ENCODE data around the gene CADM3. TPM values are rescaled to one million over a fixed set of nuclear protein-coding genes. Genes with fewer than 3 reads are reported as not detected.

Gene CADM3
- total and polyA plus RNA-seq, 2 experiments from 2014 or later = 2.0 to 4.4 TPM

DNA sequence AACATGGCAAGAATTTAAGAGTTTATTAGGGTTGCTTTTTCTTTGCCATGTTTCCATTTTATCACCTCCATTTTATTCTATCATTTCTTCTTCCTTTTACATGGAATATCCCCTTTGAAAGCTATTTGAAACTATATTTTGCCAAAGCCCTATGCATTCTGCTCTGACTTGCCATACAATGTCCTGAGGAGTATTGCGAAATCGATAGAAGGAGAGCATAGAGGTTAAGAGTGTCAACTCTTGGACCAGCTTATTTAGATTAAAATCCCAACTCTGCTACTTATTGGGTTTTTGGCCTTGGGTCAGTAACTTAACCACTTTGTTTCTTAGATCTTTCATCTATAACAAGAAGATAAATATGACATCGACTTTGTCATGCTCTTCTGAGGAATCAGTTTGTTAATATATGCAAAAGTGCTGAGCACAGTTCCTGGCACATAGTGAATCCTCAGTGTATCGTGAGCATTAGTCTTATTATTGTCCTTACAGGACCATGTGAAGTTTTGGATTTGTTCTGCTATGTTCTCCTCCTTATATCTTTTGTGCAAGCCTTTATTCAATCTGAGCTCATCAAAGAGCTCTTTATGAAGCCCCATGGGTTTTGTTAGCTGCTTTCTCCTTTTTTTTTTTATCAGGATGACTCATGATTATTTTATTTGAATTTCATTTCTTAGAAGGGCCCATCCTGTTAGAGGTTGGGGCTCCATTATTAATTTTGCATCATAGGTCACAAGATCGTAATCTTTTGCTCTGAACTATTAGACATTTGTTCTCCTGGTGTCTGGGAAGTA lies 50.9 kb downstream of the CADM3 start:
- no peaks in the 10 kb centered on the region for H3K79me2 ChIP-seq (replicated peaks; ENCODE audit: insufficient read depth)
- Mint-ChIP-seq H3K27me3 (ENCODE audit: insufficient read depth, low read depth, poor library complexity) (peaks cover 4% of the 10 kb centered on the region), H3K9me3 (no peaks in the 10 kb centered on the region), H3K27ac (no peak overlapping the region), H3K36me3 (ENCODE audit: low read depth) (no peaks in the 10 kb centered on the region), H3K4me3 (no peak overlapping the region), H3K4me1 (peaks cover 24% of the 10 kb centered on the region)
- H3F3A ChIP-seq (replicated peaks; ENCODE audit: low read depth) = no peaks in the 10 kb centered on the region
- TF ChIP-seq, protein P1, sequence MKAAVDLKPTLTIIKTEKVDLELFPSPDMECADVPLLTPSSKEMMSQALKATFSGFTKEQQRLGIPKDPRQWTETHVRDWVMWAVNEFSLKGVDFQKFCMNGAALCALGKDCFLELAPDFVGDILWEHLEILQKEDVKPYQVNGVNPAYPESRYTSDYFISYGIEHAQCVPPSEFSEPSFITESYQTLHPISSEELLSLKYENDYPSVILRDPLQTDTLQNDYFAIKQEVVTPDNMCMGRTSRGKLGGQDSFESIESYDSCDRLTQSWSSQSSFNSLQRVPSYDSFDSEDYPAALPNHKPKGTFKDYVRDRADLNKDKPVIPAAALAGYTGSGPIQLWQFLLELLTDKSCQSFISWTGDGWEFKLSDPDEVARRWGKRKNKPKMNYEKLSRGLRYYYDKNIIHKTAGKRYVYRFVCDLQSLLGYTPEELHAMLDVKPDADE (IDR thresholded peaks at IDR 0.05) = no peak
- no peak for TF ChIP-seq JUNB (IDR thresholded peaks at IDR 0.05; ENCODE audit: unreplicated experiment)
- no peak for TF ChIP-seq EZH2 (IDR thresholded peaks at IDR 0.05; ENCODE audit: low read depth, unreplicated experiment)
- no peak overlapping the region for H3K4me2 ChIP-seq
- no peaks in the 10 kb centered on the region for H3K27me3 ChIP-seq (ENCODE audit: insufficient read depth)
- H3K9me2 ChIP-seq (ENCODE audit: insufficient read depth) = no peaks in the 10 kb centered on the region
- H4K20me1 ChIP-seq (replicated peaks; ENCODE audit: insufficient read depth) = no peaks in the 10 kb centered on the region
- DNase-seq (ENCODE audit: low spot score) = no peak
- H3K4me3 ChIP-seq = no peak overlapping the region
- no peak for ATAC-seq
- no peak overlapping the region for H2AFZ ChIP-seq
- no peaks in the 10 kb centered on the region for H3K36me3 ChIP-seq (ENCODE audit: insufficient read depth)
- H3K27ac ChIP-seq (ENCODE audit: low read depth) = no peak overlapping the region
- peaks cover 18% of the 10 kb centered on the region for H3K4me1 ChIP-seq (ENCODE audit: insufficient read depth)

DNA sequence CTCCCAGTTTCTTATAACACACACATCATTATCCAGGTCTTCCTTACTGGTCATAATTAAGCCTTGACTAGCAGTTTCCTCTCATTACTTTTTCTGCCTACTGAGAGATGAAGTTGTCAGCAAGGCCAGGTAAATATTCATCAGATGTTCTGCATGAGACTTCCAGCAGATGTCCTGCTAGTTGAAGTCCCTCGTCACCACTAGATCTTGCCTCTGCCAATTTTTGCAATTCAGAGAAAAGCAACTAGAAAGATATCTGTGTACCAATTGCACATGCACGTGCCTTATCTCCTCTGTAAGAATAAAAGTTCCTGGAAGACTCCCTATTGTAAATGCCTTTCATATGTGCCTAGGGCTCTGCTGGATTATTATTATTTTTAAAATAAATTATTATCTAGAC lies 51.6 kb downstream of the CADM3 start:
- H3F3A ChIP-seq (replicated peaks; ENCODE audit: low read depth) = no peaks in the 10 kb centered on the region
- Mint-ChIP-seq H3K4me3 (no peak overlapping the region), H3K36me3 (ENCODE audit: low read depth) (no peaks in the 10 kb centered on the region), H3K4me1 (peaks cover 25% of the 10 kb centered on the region), H3K9me3 (no peaks in the 10 kb centered on the region), H3K27me3 (ENCODE audit: insufficient read depth, low read depth, poor library complexity) (peaks cover 4% of the 10 kb centered on the region), H3K27ac (no peak overlapping the region)
- H3K27me3 ChIP-seq (ENCODE audit: insufficient read depth) = no peaks in the 10 kb centered on the region
- no peaks in the 10 kb centered on the region for H3K9me2 ChIP-seq (ENCODE audit: insufficient read depth)
- H4K20me1 ChIP-seq (replicated peaks; ENCODE audit: insufficient read depth) = no peaks in the 10 kb centered on the region
- no peak overlapping the region for H3K4me2 ChIP-seq
- peaks cover 18% of the 10 kb centered on the region for H3K4me1 ChIP-seq (ENCODE audit: insufficient read depth)
- H3K27ac ChIP-seq (ENCODE audit: low read depth) = no peak overlapping the region
- DNase-seq (ENCODE audit: low spot score) = no peak
- H2AFZ ChIP-seq = no peak overlapping the region
- no peak for ATAC-seq
- no peaks in the 10 kb centered on the region for H3K79me2 ChIP-seq (replicated peaks; ENCODE audit: insufficient read depth)
- H3K36me3 ChIP-seq (ENCODE audit: insufficient read depth) = no peaks in the 10 kb centered on the region
- H3K4me3 ChIP-seq = no peak overlapping the region
- TF ChIP-seq CREB1 (CRISPR knock-in tag; IDR thresholded peaks at IDR 0.05; ENCODE audit: low read depth) (no peak), POLR2AphosphoS5 (IDR thresholded peaks at IDR 0.05; ENCODE audit: low read depth) (no peak), NANOG (IDR thresholded peaks at IDR 0.05; ENCODE audit: borderline replicate concordance) (no peak)
- TF ChIP-seq, protein P2, sequence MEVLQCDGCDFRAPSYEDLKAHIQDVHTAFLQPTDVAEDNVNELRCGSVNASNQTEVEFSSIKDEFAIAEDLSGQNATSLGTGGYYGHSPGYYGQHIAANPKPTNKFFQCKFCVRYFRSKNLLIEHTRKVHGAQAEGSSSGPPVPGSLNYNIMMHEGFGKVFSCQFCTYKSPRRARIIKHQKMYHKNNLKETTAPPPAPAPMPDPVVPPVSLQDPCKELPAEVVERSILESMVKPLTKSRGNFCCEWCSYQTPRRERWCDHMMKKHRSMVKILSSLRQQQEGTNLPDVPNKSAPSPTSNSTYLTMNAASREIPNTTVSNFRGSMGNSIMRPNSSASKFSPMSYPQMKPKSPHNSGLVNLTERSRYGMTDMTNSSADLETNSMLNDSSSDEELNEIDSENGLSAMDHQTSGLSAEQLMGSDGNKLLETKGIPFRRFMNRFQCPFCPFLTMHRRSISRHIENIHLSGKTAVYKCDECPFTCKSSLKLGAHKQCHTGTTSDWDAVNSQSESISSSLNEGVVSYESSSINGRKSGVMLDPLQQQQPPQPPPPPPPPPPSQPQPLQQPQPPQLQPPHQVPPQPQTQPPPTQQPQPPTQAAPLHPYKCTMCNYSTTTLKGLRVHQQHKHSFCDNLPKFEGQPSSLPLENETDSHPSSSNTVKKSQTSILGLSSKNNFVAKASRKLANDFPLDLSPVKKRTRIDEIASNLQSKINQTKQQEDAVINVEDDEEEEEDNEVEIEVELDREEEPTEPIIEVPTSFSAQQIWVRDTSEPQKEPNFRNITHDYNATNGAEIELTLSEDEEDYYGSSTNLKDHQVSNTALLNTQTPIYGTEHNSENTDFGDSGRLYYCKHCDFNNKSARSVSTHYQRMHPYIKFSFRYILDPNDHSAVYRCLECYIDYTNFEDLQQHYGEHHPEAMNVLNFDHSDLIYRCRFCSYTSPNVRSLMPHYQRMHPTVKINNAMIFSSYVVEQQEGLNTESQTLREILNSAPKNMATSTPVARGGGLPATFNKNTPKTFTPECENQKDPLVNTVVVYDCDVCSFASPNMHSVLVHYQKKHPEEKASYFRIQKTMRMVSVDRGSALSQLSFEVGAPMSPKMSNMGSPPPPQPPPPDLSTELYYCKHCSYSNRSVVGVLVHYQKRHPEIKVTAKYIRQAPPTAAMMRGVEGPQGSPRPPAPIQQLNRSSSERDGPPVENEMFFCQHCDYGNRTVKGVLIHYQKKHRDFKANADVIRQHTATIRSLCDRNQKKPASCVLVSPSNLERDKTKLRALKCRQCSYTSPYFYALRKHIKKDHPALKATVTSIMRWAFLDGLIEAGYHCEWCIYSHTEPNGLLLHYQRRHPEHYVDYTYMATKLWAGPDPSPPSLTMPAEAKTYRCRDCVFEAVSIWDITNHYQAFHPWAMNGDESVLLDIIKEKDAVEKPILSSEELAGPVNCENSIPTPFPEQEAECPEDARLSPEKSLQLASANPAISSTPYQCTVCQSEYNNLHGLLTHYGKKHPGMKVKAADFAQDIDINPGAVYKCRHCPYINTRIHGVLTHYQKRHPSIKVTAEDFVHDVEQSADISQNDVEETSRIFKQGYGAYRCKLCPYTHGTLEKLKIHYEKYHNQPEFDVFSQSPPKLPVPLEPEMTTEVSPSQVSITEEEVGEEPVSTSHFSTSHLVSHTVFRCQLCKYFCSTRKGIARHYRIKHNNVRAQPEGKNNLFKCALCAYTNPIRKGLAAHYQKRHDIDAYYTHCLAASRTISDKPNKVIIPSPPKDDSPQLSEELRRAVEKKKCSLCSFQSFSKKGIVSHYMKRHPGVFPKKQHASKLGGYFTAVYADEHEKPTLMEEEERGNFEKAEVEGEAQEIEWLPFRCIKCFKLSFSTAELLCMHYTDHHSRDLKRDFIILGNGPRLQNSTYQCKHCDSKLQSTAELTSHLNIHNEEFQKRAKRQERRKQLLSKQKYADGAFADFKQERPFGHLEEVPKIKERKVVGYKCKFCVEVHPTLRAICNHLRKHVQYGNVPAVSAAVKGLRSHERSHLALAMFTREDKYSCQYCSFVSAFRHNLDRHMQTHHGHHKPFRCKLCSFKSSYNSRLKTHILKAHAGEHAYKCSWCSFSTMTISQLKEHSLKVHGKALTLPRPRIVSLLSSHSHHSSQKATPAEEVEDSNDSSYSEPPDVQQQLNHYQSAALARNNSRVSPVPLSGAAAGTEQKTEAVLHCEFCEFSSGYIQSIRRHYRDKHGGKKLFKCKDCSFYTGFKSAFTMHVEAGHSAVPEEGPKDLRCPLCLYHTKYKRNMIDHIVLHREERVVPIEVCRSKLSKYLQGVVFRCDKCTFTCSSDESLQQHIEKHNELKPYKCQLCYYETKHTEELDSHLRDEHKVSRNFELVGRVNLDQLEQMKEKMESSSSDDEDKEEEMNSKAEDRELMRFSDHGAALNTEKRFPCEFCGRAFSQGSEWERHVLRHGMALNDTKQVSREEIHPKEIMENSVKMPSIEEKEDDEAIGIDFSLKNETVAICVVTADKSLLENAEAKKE (CRISPR knock-in tag; IDR thresholded peaks at IDR 0.05) = no peak
- TF ChIP-seq, protein P3, sequence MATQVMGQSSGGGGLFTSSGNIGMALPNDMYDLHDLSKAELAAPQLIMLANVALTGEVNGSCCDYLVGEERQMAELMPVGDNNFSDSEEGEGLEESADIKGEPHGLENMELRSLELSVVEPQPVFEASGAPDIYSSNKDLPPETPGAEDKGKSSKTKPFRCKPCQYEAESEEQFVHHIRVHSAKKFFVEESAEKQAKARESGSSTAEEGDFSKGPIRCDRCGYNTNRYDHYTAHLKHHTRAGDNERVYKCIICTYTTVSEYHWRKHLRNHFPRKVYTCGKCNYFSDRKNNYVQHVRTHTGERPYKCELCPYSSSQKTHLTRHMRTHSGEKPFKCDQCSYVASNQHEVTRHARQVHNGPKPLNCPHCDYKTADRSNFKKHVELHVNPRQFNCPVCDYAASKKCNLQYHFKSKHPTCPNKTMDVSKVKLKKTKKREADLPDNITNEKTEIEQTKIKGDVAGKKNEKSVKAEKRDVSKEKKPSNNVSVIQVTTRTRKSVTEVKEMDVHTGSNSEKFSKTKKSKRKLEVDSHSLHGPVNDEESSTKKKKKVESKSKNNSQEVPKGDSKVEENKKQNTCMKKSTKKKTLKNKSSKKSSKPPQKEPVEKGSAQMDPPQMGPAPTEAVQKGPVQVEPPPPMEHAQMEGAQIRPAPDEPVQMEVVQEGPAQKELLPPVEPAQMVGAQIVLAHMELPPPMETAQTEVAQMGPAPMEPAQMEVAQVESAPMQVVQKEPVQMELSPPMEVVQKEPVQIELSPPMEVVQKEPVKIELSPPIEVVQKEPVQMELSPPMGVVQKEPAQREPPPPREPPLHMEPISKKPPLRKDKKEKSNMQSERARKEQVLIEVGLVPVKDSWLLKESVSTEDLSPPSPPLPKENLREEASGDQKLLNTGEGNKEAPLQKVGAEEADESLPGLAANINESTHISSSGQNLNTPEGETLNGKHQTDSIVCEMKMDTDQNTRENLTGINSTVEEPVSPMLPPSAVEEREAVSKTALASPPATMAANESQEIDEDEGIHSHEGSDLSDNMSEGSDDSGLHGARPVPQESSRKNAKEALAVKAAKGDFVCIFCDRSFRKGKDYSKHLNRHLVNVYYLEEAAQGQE (IDR thresholded peaks at IDR 0.05; ENCODE audit: unreplicated experiment) = no peak
